ENCODE results near the gene SPATA31A5. TPM values are rescaled to one million over a fixed set of nuclear protein-coding genes. Genes with fewer than 3 reads are reported as not detected.
"Not testable (repeated sequence)": the region's sequence is repeated elsewhere in the genome, so short reads cannot be mapped to it uniquely, and the experiment has no call there.

Gene SPATA31A5
- total RNA-seq (2014; rRNA removed; shearing (Covaris generic)), result not detected in 2 replicates

DNA sequence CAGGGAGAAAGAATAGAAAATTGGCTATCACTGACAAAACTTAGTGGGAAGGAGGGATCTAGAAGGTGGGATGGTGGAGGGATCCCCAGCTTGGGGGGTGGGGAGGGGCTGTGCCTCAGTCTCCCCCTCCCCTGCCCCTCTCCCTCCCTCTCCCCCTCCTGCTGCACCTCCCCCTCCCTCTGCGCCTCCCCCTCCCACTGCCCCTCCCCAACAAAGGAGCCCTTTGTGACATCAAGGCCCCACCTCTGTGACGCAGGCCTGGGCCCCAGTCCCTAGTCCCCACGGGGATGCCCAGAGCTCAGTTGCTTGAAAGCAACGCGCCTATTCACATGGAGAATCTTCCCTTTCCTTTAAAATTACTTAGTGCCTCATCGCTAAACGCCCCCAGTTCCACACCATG lies at the start of gene SPATA31A5:
Gene SPATA31A5, plus strand, starts transcription at position 301 of the 400 bp plus-strand sequence. Its CDS starts 29 bp downstream, at position 330.
- not testable (repeated sequence) for DNase-seq (ENCODE audit: low spot score)

DNA sequence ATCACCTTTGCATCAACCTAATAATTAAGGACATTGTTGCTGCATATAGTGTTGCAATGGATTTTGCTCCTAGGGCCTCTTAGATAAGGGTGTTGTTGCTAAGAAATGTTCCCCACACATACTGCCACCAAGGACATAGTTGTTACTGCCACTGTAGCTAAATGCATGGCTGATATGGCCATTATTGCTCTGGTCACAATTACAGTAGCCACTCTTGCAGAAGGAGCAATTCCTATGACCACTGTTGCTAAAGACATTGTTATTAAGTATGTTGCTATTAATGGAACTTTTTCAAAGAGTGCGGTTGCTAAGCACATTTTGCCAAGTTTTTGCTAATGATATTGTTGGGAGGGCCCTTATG lies 48.8 kb downstream of the SPATA31A5 start:
- DNase-seq (ENCODE audit: low spot score), result not testable (repeated sequence)

DNA sequence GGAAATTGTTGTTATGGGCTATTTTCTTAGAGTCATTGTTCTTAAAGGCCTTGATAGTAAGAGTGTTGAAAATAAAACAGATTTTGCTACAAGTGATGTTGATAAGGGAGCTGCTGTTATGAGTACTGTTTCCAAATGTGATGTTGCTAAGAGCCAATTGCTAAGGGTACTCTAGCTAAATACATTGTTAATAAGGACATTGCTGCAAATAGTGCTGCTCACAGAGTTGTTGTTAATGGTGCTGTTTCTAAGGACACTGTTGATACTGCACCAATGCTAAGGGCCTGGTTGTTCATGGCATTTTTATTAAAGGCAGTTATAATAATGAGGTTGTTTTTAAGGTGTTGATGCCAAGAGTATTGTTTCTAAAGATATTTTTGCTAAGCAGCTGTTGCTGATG lies 52.2 kb downstream of the SPATA31A5 start:
- DNase-seq (ENCODE audit: low spot score), result not testable (repeated sequence)
